Keratinocyte (primary cell): Measurements from ENCODE around the gene FIGN. TPM values are rescaled to one million over a fixed set of nuclear protein-coding genes. Genes with fewer than 3 reads are reported as not detected.
A peak's percentile ranks its signal among the peaks of the same experiment; 100 is the strongest.

Experiments
- DNase-seq: peaks from one replicate; pipeline ENCODE4 v3.0.0-alpha.2; 2011; ENCODE audit warnings: low read depth, missing footprints, low spot score
- FAIRE-seq: peaks from 2 replicates; lab custom pipeline; 2011; peaks lifted over from hg19 to GRCh38; lab: Jason Lieb, UNC
- H2AFZ ChIP-seq: 2 replicates; pipeline ENCODE4 v1.6.0; 2012; ENCODE audit warnings: low read length, control low read depth, inconsistent platforms; ENCODE audit not compliant: control insufficient read depth
- H3K27ac ChIP-seq: 2 replicates; pipeline ENCODE4 v1.5.1; 2011; ENCODE audit warnings: low read length; ENCODE audit not compliant: control insufficient read depth, insufficient read depth
- H3K27me3 ChIP-seq: 3 replicates; pipeline ENCODE4 v1.6.0; 2011; ENCODE audit warnings: low read length; ENCODE audit not compliant: control insufficient read depth, insufficient read depth; ENCODE audit errors: extremely low read depth
- H3K36me3 ChIP-seq, 2 experiments: 2 replicates in 1 of 2; 3 replicates in 1 of 2; pipeline ENCODE4 v1.5.1; 2011; ENCODE audit warnings: low read length in 2 of 2, mild to moderate bottlenecking in 1 of 2; ENCODE audit not compliant: control insufficient read depth in 2 of 2, insufficient read depth in 2 of 2; ENCODE audit errors: extremely low read depth in 1 of 2
- H3K4me1 ChIP-seq: 3 replicates; pipeline ENCODE4 v1.5.1; 2011; ENCODE audit warnings: low read length; ENCODE audit not compliant: control insufficient read depth, insufficient read depth; ENCODE audit errors: extremely low read depth
- H3K4me2 ChIP-seq: 3 replicates; pipeline ENCODE4 v1.6.0; 2011; ENCODE audit warnings: low read depth, low read length; ENCODE audit not compliant: control insufficient read depth, insufficient read depth; ENCODE audit errors: extremely low read depth
- H3K4me3 ChIP-seq, 3 experiments: fragments of 200-600 bp in 1 of 3; sonication (generic) in 1 of 3; 2 replicates in 2 of 3; 3 replicates in 1 of 3; pipeline ENCODE4 v1.5.1; 2011 to 2016; ENCODE audit warnings: low read length in 3 of 3, mild to moderate bottlenecking in 3 of 3, control low read depth in 2 of 3, inconsistent platforms in 1 of 3, low read depth in 1 of 3, mixed read lengths in 1 of 3, mixed run types in 1 of 3, moderate library complexity in 1 of 3; ENCODE audit not compliant: control insufficient read depth in 2 of 3, insufficient read depth in 2 of 3; ENCODE audit errors: extremely low read depth in 1 of 3
- H3K79me2 ChIP-seq: 2 replicates; pipeline ENCODE4 v1.6.0; 2012; ENCODE audit warnings: low read length; ENCODE audit not compliant: control insufficient read depth, insufficient read depth
- H3K9ac ChIP-seq: 3 replicates; pipeline ENCODE4 v1.6.0; 2011; ENCODE audit warnings: low read length; ENCODE audit not compliant: control insufficient read depth, insufficient read depth; ENCODE audit errors: extremely low read depth
- H3K9me1 ChIP-seq: 3 replicates; pipeline ENCODE4 v1.6.0; 2011; ENCODE audit warnings: low read length; ENCODE audit not compliant: control insufficient read depth, insufficient read depth; ENCODE audit errors: extremely low read depth
- H3K9me3 ChIP-seq: 2 replicates; pipeline ENCODE4 v1.5.1; 2012; ENCODE audit warnings: low read depth, low read length; ENCODE audit not compliant: control insufficient read depth
- H4K20me1 ChIP-seq: 3 replicates; pipeline ENCODE4 v1.6.0; 2011; ENCODE audit warnings: low read length; ENCODE audit not compliant: control insufficient read depth, insufficient read depth; ENCODE audit errors: extremely low read depth
- EZH2 ChIP-seq: IDR thresholded peaks from one replicate; pipeline ENCODE4 v1.6.1; 2012; ENCODE audit warnings: inconsistent platforms, mild to moderate bottlenecking, low read length, moderate library complexity
- dilution Hi-C: fragments of 300-500 bp; cut with MboI; formaldehyde crosslinking; loops from one replicate; pipeline ENCODE4 v1.7.0; 2020; ENCODE audit warnings: low sequenced_read_pairs; ENCODE audit not compliant: extremely low pct_ligation_motif_present
- polyA plus RNA-seq, 5 experiments: library from polyadenylated mRNA; depleted of rRNA in 3 of 5; stranded (reverse) in 3 of 5; stranded (forward) in 1 of 5; unstranded in 1 of 5; fragments of >200 nt; gene quantifications; 1 replicate in 1 of 5; 2 replicates in 3 of 5; 3 replicates in 1 of 5; pipeline versions ENCODE4 v1.2.1 to v1.2.3, GENCODE V29; 2011 to 2012; ENCODE audit warnings: missing spikeins in 2 of 5, low read depth in 1 of 5, low replicate concordance in 1 of 5
- TF ChIP-seq, protein P1 (sequence below), 3 experiments: IDR thresholded peaks in 1 of 3; conservative IDR thresholded peaks in 1 of 3; optimal IDR thresholded peaks in 1 of 3; 2 replicates in 2 of 3; 3 replicates in 1 of 3; pipeline versions ENCODE3 to v1.5.1; 2011; ENCODE audit warnings: low read length in 3 of 3, mild to moderate bottlenecking in 3 of 3, moderate library complexity in 2 of 3, control low read depth in 1 of 3, inconsistent platforms in 1 of 3; ENCODE audit not compliant: insufficient read depth in 2 of 3; ENCODE audit errors: extremely low read depth in 1 of 3

The FIGN gene
- polyA plus RNA-seq, 1 donor (not counting 4 experiments of a cell fraction or from before 2014, with no cell fraction given), result 2.9 TPM

- no peak overlapping the region for H2AFZ ChIP-seq
- TF ChIP-seq, protein P1, sequence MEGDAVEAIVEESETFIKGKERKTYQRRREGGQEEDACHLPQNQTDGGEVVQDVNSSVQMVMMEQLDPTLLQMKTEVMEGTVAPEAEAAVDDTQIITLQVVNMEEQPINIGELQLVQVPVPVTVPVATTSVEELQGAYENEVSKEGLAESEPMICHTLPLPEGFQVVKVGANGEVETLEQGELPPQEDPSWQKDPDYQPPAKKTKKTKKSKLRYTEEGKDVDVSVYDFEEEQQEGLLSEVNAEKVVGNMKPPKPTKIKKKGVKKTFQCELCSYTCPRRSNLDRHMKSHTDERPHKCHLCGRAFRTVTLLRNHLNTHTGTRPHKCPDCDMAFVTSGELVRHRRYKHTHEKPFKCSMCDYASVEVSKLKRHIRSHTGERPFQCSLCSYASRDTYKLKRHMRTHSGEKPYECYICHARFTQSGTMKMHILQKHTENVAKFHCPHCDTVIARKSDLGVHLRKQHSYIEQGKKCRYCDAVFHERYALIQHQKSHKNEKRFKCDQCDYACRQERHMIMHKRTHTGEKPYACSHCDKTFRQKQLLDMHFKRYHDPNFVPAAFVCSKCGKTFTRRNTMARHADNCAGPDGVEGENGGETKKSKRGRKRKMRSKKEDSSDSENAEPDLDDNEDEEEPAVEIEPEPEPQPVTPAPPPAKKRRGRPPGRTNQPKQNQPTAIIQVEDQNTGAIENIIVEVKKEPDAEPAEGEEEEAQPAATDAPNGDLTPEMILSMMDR (optimal IDR thresholded peaks at IDR 0.05 in 1 of 3, IDR thresholded peaks at IDR 0.05 in 1 of 3, conservative IDR thresholded peaks at IDR 0.05 in 1 of 3; ENCODE audit: extremely low read depth in 1 of 3, insufficient read depth in 2 of 3, low read length in 3 of 3), result no peak
- TF ChIP-seq EZH2, result no peak
- H3K79me2 ChIP-seq, result no peaks in the 10 kb centered on the region
- H3K27ac ChIP-seq, result no peak overlapping the region
- no peaks in the 10 kb centered on the region for H3K9me1 ChIP-seq
- H3K4me3 ChIP-seq, result no peak overlapping the region
- H4K20me1 ChIP-seq, result no peaks in the 10 kb centered on the region
- no peak for FAIRE-seq
- H3K9me3 ChIP-seq, result no peaks in the 10 kb centered on the region
- no peak overlapping the region for H3K4me2 ChIP-seq
- DNase-seq, result no peak
- peaks cover 48% of the 10 kb centered on the region for H3K4me1 ChIP-seq
- dilution Hi-C loops, result no loop called here
- H3K27me3 ChIP-seq, result no peaks in the 10 kb centered on the region
- no peak overlapping the region for H3K9ac ChIP-seq
- no peaks in the 10 kb centered on the region for H3K36me3 ChIP-seq
Measured at GRCh38 chr2:163662141-163662780, 73.5 kb downstream of the FIGN start.

GRCh38 chr2:163659224-163659623 lies 76.6 kb downstream of the FIGN start:
- Histone ChIP-seq H3K4me1 (peaks cover 38% of the 10 kb centered on the region), H3K27me3 (no peaks in the 10 kb centered on the region), H3K4me2 (peak overlapping the region; percentile 9), H3K79me2 (no peaks in the 10 kb centered on the region), H3K36me3 (no peaks in the 10 kb centered on the region), H3K9me3 (no peaks in the 10 kb centered on the region), H3K9me1 (no peaks in the 10 kb centered on the region), H2AFZ (no peak overlapping the region), H4K20me1 (no peaks in the 10 kb centered on the region), H3K4me3 (no peak overlapping the region), H3K9ac (no peak overlapping the region), H3K27ac (peak overlapping the region; percentile 62)
- no peak for DNase-seq
- no peak for TF ChIP-seq EZH2
- TF ChIP-seq, protein P1 (optimal IDR thresholded peaks at IDR 0.05 in 1 of 3, IDR thresholded peaks at IDR 0.05 in 1 of 3, conservative IDR thresholded peaks at IDR 0.05 in 1 of 3; ENCODE audit: extremely low read depth in 1 of 3, insufficient read depth in 2 of 3, low read length in 3 of 3), result no peak
- FAIRE-seq, result peak; percentile 86
- dilution Hi-C loops, result no loop called here
